Brain microvascular endothelial cell (primary cell): ENCODE measurements around the gene PSMG4.

Experiments
- DNase-seq: peaks from one replicate; pipeline ENCODE4 v3.0.0-alpha.2; 2020
- H3K27ac ChIP-seq: fragments of 250-450 bp; sonication (Bioruptor Pico); 2 replicates; pipeline ENCODE4 v1.5.1; 2020; ENCODE audit warnings: mild to moderate bottlenecking, moderate library complexity
- H3K27me3 ChIP-seq: fragments of 250-450 bp; sonication (Bioruptor Pico); replicated peaks from 2 replicates; pipeline ENCODE4 v1.5.1; 2020; ENCODE audit warnings: mild to moderate bottlenecking
- H3K36me3 ChIP-seq: fragments of 250-450 bp; sonication (Bioruptor Pico); replicated peaks from 2 replicates; pipeline ENCODE4 v1.5.1; 2020; ENCODE audit warnings: mild to moderate bottlenecking
- H3K4me3 ChIP-seq: 2 replicates; pipeline ENCODE4 v1.5.1; 2011; ENCODE audit warnings: low read depth, mild to moderate bottlenecking, control low read depth, low read length, moderate library complexity
- CTCF ChIP-seq: IDR thresholded peaks from 2 replicates; pipeline ENCODE4 v1.5.1; 2011; ENCODE audit warnings: low read depth, mild to moderate bottlenecking, moderate library complexity, low read length, control low read depth, inconsistent platforms; ENCODE audit errors: missing control alignments
- in situ Hi-C: cut with HindIII; loops from 2 replicates; pipeline ENCODE4 v1.10.0; 2017; ENCODE audit warnings: low sequenced_read_pairs, low pct_ligation_motif_present

The PSMG4 gene

GRCh38 chr6:3245216-3245615, 13.5 kb upstream of the PSMG4 start:
- in situ Hi-C loops, result no loop called here
- TF ChIP-seq CTCF, result no peak
- no peaks in the 10 kb centered on the region for H3K27me3 ChIP-seq

GRCh38 chr6:3247255-3248146, 11.2 kb upstream of the PSMG4 start:
- no peaks in the 10 kb centered on the region for H3K36me3 ChIP-seq
- TF ChIP-seq CTCF, result no peak
- peak overlapping the region; percentile 42 for H3K4me3 ChIP-seq
- DNase-seq, result peak; percentile 95
- H3K27me3 ChIP-seq, result no peaks in the 10 kb centered on the region
- in situ Hi-C loops, result no loop called here
- H3K27ac ChIP-seq, result peak overlapping the region; percentile 89

More at GRCh38 chr6:3245216-3245615, 13.5 kb upstream of the PSMG4 start:
- Histone ChIP-seq H3K27ac (no peak overlapping the region), H3K4me3 (no peak overlapping the region), H3K36me3 (no peaks in the 10 kb centered on the region)
- no peak for DNase-seq

GRCh38 chr6:3249821-3250220, 8.9 kb upstream of the PSMG4 start:
- in situ Hi-C loops, result no loop called here
- no peak for TF ChIP-seq CTCF
- Histone ChIP-seq H3K27me3 (no peaks in the 10 kb centered on the region), H3K4me3 (no peak overlapping the region), H3K27ac (no peak overlapping the region), H3K36me3 (no peaks in the 10 kb centered on the region)
- no peak for DNase-seq

GRCh38 chr6:3250231-3250675, 8.5 kb upstream of the PSMG4 start:
- TF ChIP-seq CTCF, result no peak
- Histone ChIP-seq H3K27ac (no peak overlapping the region), H3K4me3 (no peak overlapping the region), H3K27me3 (no peaks in the 10 kb centered on the region), H3K36me3 (no peaks in the 10 kb centered on the region)
- in situ Hi-C loops, result no loop called here
- DNase-seq, result no peak

- Histone ChIP-seq H3K4me3 (peak overlapping the region; percentile 12), H3K36me3 (no peaks in the 10 kb centered on the region), H3K27me3 (no peaks in the 10 kb centered on the region), H3K27ac (no peak overlapping the region)
- TF ChIP-seq CTCF, result peak; percentile 98
- DNase-seq, result peak; percentile 75
- in situ Hi-C loops, result no loop called here
Observed at GRCh38 chr6:3251462-3252314, 7.1 kb upstream of the PSMG4 start.
